Right atrium auricular region (tissue), 2 donors: Measurements from ENCODE around the gene DENND10. TPM values are rescaled to one million over a fixed set of nuclear protein-coding genes. Genes with fewer than 3 reads are reported as not detected.
"Not testable (repeated sequence)": the region's sequence is repeated elsewhere in the genome, so short reads cannot be mapped to it uniquely, and the experiment has no call there.

Experiments used
- DNase-seq: peaks from one replicate; pipeline ENCODE4 v3.0.0-alpha.2; 2019; ENCODE audit warnings: low spot score
- H3K27ac ChIP-seq, 2 donors: fragments of 200-600 bp; sonication (generic); 1 replicate in 1 of 2; 2 replicates in 1 of 2; pipeline ENCODE4 v1.5.1; 2016 to 2019
- H3K27me3 ChIP-seq, 2 donors: fragments of 200-600 bp; sonication (generic); one replicate each; pipeline versions ENCODE4 v1.5.1 to v1.6.0; 2017 to 2019
- H3K36me3 ChIP-seq: fragments of 200-600 bp; sonication (generic); one replicate; pipeline ENCODE4 v1.5.1; 2016
- H3K4me1 ChIP-seq, 2 donors: fragments of 200-600 bp; sonication (generic); one replicate each; pipeline versions ENCODE4 v1.5.1 to v1.6.0; 2017 to 2019
- H3K4me3 ChIP-seq, 2 donors: fragments of 200-600 bp; sonication (generic); 1 replicate in 1 of 2; 2 replicates in 1 of 2; pipeline ENCODE4 v1.5.1; 2017 to 2019; ENCODE audit warnings: mild to moderate bottlenecking in 1 of 2, moderate library complexity in 1 of 2
- H3K9me3 ChIP-seq, 2 donors: fragments of 200-600 bp; sonication (generic); one replicate each; pipeline ENCODE4 v1.5.1; 2019
- CTCF ChIP-seq, 2 donors: fragments of 200-600 bp; sonication (generic); IDR thresholded peaks; one replicate each; pipeline ENCODE4 v1.5.1; 2019; ENCODE audit warnings: antibody characterized with exemption in 2 of 2
- total RNA-seq, 2 donors: library from RNA; depleted of rRNA; stranded (reverse); fragments of >200 nt; gene quantifications; one replicate each; pipeline ENCODE4 v1.1.0, GENCODE V29; 2016

Gene DENND10
- total RNA-seq, 2 donors from 2014 or later, result 25.9 to 31.4 TPM

- H3K27me3 ChIP-seq, result no peaks in the 10 kb centered on the region
- H3K4me1 ChIP-seq, result no peaks in the 10 kb centered on the region
- no peak overlapping the region for H3K4me3 ChIP-seq
- H3K27ac ChIP-seq, result no peak overlapping the region
- no peak for DNase-seq
- no peak for TF ChIP-seq CTCF (IDR thresholded peaks at IDR 0.05)
- H3K36me3 ChIP-seq, result peaks cover 21% of the 10 kb centered on the region
- no peaks in the 10 kb centered on the region for H3K9me3 ChIP-seq
Observed at GRCh38 chr10:119132521-119133345, 28.8 kb downstream of the DENND10 start.

GRCh38 chr10:119133949-119134348 lies 30.0 kb downstream of the DENND10 start:
- H3K4me3 ChIP-seq, result no peak overlapping the region
- H3K9me3 ChIP-seq, result no peaks in the 10 kb centered on the region
- peaks cover 18% of the 10 kb centered on the region for H3K36me3 ChIP-seq
- no peak overlapping the region for H3K27ac ChIP-seq
- TF ChIP-seq CTCF (IDR thresholded peaks at IDR 0.05), result no peak
- DNase-seq, result no peak
- H3K4me1 ChIP-seq, result no peaks in the 10 kb centered on the region
- H3K27me3 ChIP-seq, result no peaks in the 10 kb centered on the region

GRCh38 chr10:119135513-119135881 lies 31.6 kb downstream of the DENND10 start:
- Histone ChIP-seq H3K4me1 (no peaks in the 10 kb centered on the region), H3K9me3 (no peaks in the 10 kb centered on the region), H3K27ac (no peak overlapping the region), H3K36me3 (peaks cover 21% of the 10 kb centered on the region), H3K4me3 (no peak overlapping the region), H3K27me3 (no peaks in the 10 kb centered on the region)
- DNase-seq, result no peak
- TF ChIP-seq CTCF (IDR thresholded peaks at IDR 0.05), result no peak

GRCh38 chr10:119136084-119136483 lies 32.2 kb downstream of the DENND10 start:
- Histone ChIP-seq H3K36me3 (peaks cover 26% of the 10 kb centered on the region), H3K9me3 (no peaks in the 10 kb centered on the region), H3K27me3 (no peaks in the 10 kb centered on the region), H3K4me1 (no peaks in the 10 kb centered on the region), H3K4me3 (no peak overlapping the region), H3K27ac (no peak overlapping the region)
- TF ChIP-seq CTCF (IDR thresholded peaks at IDR 0.05), result no peak
- no peak for DNase-seq

GRCh38 chr10:119137878-119138277 lies 34.0 kb downstream of the DENND10 start:
- not testable (repeated sequence) for H3K4me1 ChIP-seq, H3K27ac ChIP-seq, H3K27me3 ChIP-seq, H3K9me3 ChIP-seq, H3K4me3 ChIP-seq, DNase-seq
- H3K36me3 ChIP-seq, result peaks cover 21% of the 10 kb centered on the region

GRCh38 chr10:119138346-119139306 lies 34.7 kb downstream of the DENND10 start:
- H3K27me3 ChIP-seq, result no peaks in the 10 kb centered on the region
- no peak overlapping the region for H3K27ac ChIP-seq
- H3K4me1 ChIP-seq, result no peaks in the 10 kb centered on the region
- TF ChIP-seq CTCF (IDR thresholded peaks at IDR 0.05), result no peak
- H3K4me3 ChIP-seq, result no peak overlapping the region
- peaks cover 14% of the 10 kb centered on the region for H3K36me3 ChIP-seq
- DNase-seq, result no peak
- no peaks in the 10 kb centered on the region for H3K9me3 ChIP-seq
